ENCODE results near the gene C1QC.
"Not testable (repeated sequence)": the region's sequence is repeated elsewhere in the genome, so short reads cannot be mapped to it uniquely, and the experiment has no call there.

Gene C1QC

GRCh38 chr1:22651941-22652856, 8.8 kb downstream of the C1QC start:
- peak; percentile 14 for DNase-seq

- DNase-seq: no peak
These were observed 9.5 kb downstream of the C1QC start, which contains the start of gene C1QB for GRCh38 chr1:22652881-22653316. C1QB (plus strand) TSS chr1:22653236; CDS start chr1:22659463, 6,227 bp downstream.

- no peak for DNase-seq
These were observed 11.3 kb downstream of the C1QC start for GRCh38 chr1:22654692-22655091.

- no peak for DNase-seq
These were observed 15.1 kb downstream of the C1QC start for GRCh38 chr1:22658385-22659163.

- DNase-seq: no peak
These were observed 17.3 kb downstream of the C1QC start for GRCh38 chr1:22660716-22661241.

GRCh38 chr1:22661880-22662279, 18.4 kb downstream of the C1QC start:
- no peak for DNase-seq

GRCh38 chr1:22662318-22662717, 18.9 kb downstream of the C1QC start:
- DNase-seq: no peak

- DNase-seq: no peak
These were observed 19.6 kb downstream of the C1QC start for GRCh38 chr1:22662986-22663408.

- no peak for DNase-seq
These were observed 22.3 kb downstream of the C1QC start for GRCh38 chr1:22665752-22666151.

- DNase-seq: no peak
These were observed 23.0 kb downstream of the C1QC start for GRCh38 chr1:22666412-22666811.

- DNase-seq: not testable (repeated sequence)
These were observed 25.4 kb downstream of the C1QC start for GRCh38 chr1:22668840-22669239.

- no peak for DNase-seq
These were observed 27.0 kb downstream of the C1QC start for GRCh38 chr1:22670352-22670975.

GRCh38 chr1:22671999-22672398, 28.6 kb downstream of the C1QC start:
- DNase-seq: no peak

GRCh38 chr1:22673486-22674409, 30.3 kb downstream of the C1QC start:
- DNase-seq: no peak

- DNase-seq: no peak
These were observed 30.9 kb downstream of the C1QC start for GRCh38 chr1:22674410-22674749.

- DNase-seq: not testable (repeated sequence)
These were observed 32.7 kb downstream of the C1QC start for GRCh38 chr1:22676151-22676550.

GRCh38 chr1:22676916-22677583, 33.6 kb downstream of the C1QC start:
- DNase-seq: no peak

GRCh38 chr1:22677931-22678896, 34.8 kb downstream of the C1QC start:
- DNase-seq: no peak

- DNase-seq: no peak
These were observed 37.3 kb downstream of the C1QC start for GRCh38 chr1:22680726-22681125.
